ENCODE results near the gene DDAH2.
A peak's percentile ranks its signal among the peaks of the same experiment; 100 is the strongest.

The DDAH2 gene

GRCh38 chr6:31728767-31729514 lies at the start of gene DDAH2:
Gene DDAH2 (minus strand): TSS chr6:31729299. CDS start chr6:31729161, 138 bp downstream.
- no peak for DNase-seq (ENCODE audit: low read depth in 2 of 3, low spot score in 2 of 3)

- DNase-seq (ENCODE audit: low read depth in 2 of 3, low spot score in 2 of 3): no peak
These were observed 49.1 kb upstream of the DDAH2 start for GRCh38 chr6:31778193-31778592.

- no peak for DNase-seq (ENCODE audit: low read depth in 2 of 3, low spot score in 2 of 3)
These were observed 48.6 kb upstream of the DDAH2 start for GRCh38 chr6:31777667-31778050.

- peak; percentile 64 to 77 (median 66) for DNase-seq (ENCODE audit: low read depth in 2 of 3, low spot score in 2 of 3)
These were observed 48.0 kb upstream of the DDAH2 start, which contains the start of gene VWA7 for GRCh38 chr6:31776989-31777666. Gene VWA7 (minus strand): TSS chr6:31777328. CDS start chr6:31776779, 549 bp downstream.

GRCh38 chr6:31776485-31776988 lies 47.4 kb upstream of the DDAH2 start:
- no peak for DNase-seq (ENCODE audit: low read depth in 2 of 3, low spot score in 2 of 3)

- DNase-seq (ENCODE audit: low read depth in 2 of 3, low spot score in 2 of 3): no peak
These were observed 46.8 kb upstream of the DDAH2 start for GRCh38 chr6:31775633-31776484.

- no peak for DNase-seq (ENCODE audit: low read depth in 2 of 3, low spot score in 2 of 3)
These were observed 46.1 kb upstream of the DDAH2 start for GRCh38 chr6:31775184-31775583.

GRCh38 chr6:31771992-31772358 lies 42.9 kb upstream of the DDAH2 start:
- no peak for DNase-seq (ENCODE audit: low read depth in 2 of 3, low spot score in 2 of 3)

GRCh38 chr6:31770860-31771259 lies 41.8 kb upstream of the DDAH2 start:
- no peak for DNase-seq (ENCODE audit: low read depth in 2 of 3, low spot score in 2 of 3)

GRCh38 chr6:31769684-31770371 lies 40.7 kb upstream of the DDAH2 start:
- DNase-seq (ENCODE audit: low read depth in 2 of 3, low spot score in 2 of 3): peak; percentile 51 to 73 (median 57)

GRCh38 chr6:31768363-31769257 lies 39.5 kb upstream of the DDAH2 start:
- DNase-seq (ENCODE audit: low read depth in 2 of 3, low spot score in 2 of 3): no peak

GRCh38 chr6:31767096-31767645 lies 38.1 kb upstream of the DDAH2 start:
- no peak for DNase-seq (ENCODE audit: low read depth in 2 of 3, low spot score in 2 of 3)

- DNase-seq (ENCODE audit: low read depth in 2 of 3, low spot score in 2 of 3): no peak
These were observed 37.1 kb upstream of the DDAH2 start for GRCh38 chr6:31765910-31766794.

- no peak for DNase-seq (ENCODE audit: low read depth in 2 of 3, low spot score in 2 of 3)
These were observed 36.4 kb upstream of the DDAH2 start for GRCh38 chr6:31765559-31765909.

GRCh38 chr6:31764198-31764597 lies 35.1 kb upstream of the DDAH2 start:
- DNase-seq (ENCODE audit: low read depth in 2 of 3, low spot score in 2 of 3): no peak

- no peak for DNase-seq (ENCODE audit: low read depth in 2 of 3, low spot score in 2 of 3)
These were observed 34.5 kb upstream of the DDAH2 start for GRCh38 chr6:31763619-31763940.

- no peak for DNase-seq (ENCODE audit: low read depth in 2 of 3, low spot score in 2 of 3)
These were observed 33.9 kb upstream of the DDAH2 start for GRCh38 chr6:31762878-31763618.

GRCh38 chr6:31762356-31762755 lies 33.3 kb upstream of the DDAH2 start, which contains the start of gene SAPCD1:
Gene SAPCD1 (plus strand): TSS chr6:31762656. CDS start chr6:31763055, 399 bp downstream.
- DNase-seq (ENCODE audit: low read depth in 2 of 3, low spot score in 2 of 3): no peak
